ENCODE measurements around the gene MYZAP. TPM values are rescaled to one million over a fixed set of nuclear protein-coding genes. Genes with fewer than 3 reads are reported as not detected.

Gene MYZAP
- total and polyA plus RNA-seq, 2 of the 8 experiments (the other 6 are each of a cell fraction or from before 2014, with no cell fraction given), result 0.41 to 0.65 TPM

DNA sequence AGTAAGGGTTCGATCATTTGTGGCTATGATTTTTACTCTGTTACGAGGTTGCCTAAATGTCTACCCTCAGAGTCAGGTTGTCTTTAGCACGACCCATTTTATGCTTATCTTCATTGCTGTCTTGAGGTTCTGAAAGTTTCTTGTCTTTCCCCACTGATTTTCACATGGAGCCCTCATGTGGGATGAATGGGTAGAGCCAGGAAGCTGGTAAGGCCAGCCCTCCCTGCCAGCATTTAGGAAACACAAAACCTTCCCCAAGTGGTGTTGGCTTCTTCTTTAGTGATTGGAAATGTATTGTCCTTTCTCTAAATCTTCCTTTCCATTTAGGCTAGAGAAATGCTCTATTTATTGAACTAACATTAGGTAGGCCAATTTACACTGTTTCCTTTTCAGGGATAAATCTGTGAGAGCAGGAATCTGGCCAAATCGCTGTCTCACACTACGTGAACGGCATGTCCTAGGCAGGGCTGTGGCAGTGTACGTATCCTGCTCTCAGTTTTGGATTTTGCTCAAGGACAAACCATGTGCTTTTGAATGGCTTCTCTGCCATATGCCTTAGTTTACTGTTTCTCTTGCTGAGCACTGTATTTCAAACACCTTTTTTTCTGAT lies 43.7 kb downstream of the MYZAP start:
- H3K79me1 ChIP-seq (ENCODE audit: low read depth, low read length), result no peaks in the 10 kb centered on the region
- no peaks in the 10 kb centered on the region for H3K79me2 ChIP-seq (ENCODE audit: control insufficient read depth in 1 of 2, insufficient read depth in 2 of 2, low read length in 2 of 2)
- peaks cover 0 to 3% (median 0%) of the 10 kb centered on the region in 4 experiments; a peak in 1 of 7 replicates for H3K27me3 ChIP-seq (replicated peaks in 1 of 4; ENCODE audit: control insufficient read depth in 3 of 4, extremely low read depth in 1 of 4, insufficient read depth in 3 of 4, low read length in 3 of 4)
- H4K8ac ChIP-seq (ENCODE audit: extremely low read depth, insufficient read depth, low read length), result no peak overlapping the region
- no peak overlapping the region for H3K4ac ChIP-seq (replicated peaks; ENCODE audit: insufficient read length, low read depth, low read length)
- no peak overlapping the region for H2BK12ac ChIP-seq (ENCODE audit: low read depth, low read length)
- H4K5ac ChIP-seq (ENCODE audit: insufficient read length, low read depth, low read length), result no peak overlapping the region
- H3K23ac ChIP-seq (ENCODE audit: insufficient read length), result no peak overlapping the region
- TF ChIP-seq, protein P1, sequence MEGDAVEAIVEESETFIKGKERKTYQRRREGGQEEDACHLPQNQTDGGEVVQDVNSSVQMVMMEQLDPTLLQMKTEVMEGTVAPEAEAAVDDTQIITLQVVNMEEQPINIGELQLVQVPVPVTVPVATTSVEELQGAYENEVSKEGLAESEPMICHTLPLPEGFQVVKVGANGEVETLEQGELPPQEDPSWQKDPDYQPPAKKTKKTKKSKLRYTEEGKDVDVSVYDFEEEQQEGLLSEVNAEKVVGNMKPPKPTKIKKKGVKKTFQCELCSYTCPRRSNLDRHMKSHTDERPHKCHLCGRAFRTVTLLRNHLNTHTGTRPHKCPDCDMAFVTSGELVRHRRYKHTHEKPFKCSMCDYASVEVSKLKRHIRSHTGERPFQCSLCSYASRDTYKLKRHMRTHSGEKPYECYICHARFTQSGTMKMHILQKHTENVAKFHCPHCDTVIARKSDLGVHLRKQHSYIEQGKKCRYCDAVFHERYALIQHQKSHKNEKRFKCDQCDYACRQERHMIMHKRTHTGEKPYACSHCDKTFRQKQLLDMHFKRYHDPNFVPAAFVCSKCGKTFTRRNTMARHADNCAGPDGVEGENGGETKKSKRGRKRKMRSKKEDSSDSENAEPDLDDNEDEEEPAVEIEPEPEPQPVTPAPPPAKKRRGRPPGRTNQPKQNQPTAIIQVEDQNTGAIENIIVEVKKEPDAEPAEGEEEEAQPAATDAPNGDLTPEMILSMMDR (IDR thresholded peaks at IDR 0.05; ENCODE audit: control extremely low read depth in 1 of 3, insufficient read depth in 1 of 3, low read depth in 1 of 3, low read length in 3 of 3), result peak; percentile 2 to 41 (median 36); a peak in 3 of 4 replicates
- peak; percentile 40 to 53 for TF ChIP-seq RAD21 (IDR thresholded peaks at IDR 0.05 in 1 of 2, conservative IDR thresholded peaks at IDR 0.05 in 1 of 2; ENCODE audit: low read depth in 2 of 2, low read length in 2 of 2)
- TF ChIP-seq HDAC6 (IDR thresholded peaks at IDR 0.05; ENCODE audit: low read depth, low read length), result no peak
- H3K56ac ChIP-seq (replicated peaks; ENCODE audit: insufficient read length, low read depth, low read length), result no peak overlapping the region
- H3K18ac ChIP-seq (ENCODE audit: extremely low read depth, low read length), result no peak overlapping the region
- H4K20me1 ChIP-seq (replicated peaks in 1 of 2; ENCODE audit: control insufficient read depth in 1 of 2, insufficient read depth in 2 of 2, low read length in 2 of 2), result peaks cover 0 to 2% of the 10 kb centered on the region in 2 experiments
- H3K4me3 ChIP-seq (ENCODE audit: extremely low read depth in 1 of 4, insufficient read depth in 2 of 4, low read depth in 3 of 4, low read length in 4 of 4), result no peak overlapping the region
- POLR2A ChIA-PET (ENCODE audit: partially characterized antibody), result interaction anchor here (0.9 kb wide), 1 partner anchor 82 kb away, joined by 3 read pairs; no protein-coding TSS in a partner anchor
- no peak overlapping the region for H2BK5ac ChIP-seq (ENCODE audit: low read depth, low read length)
- no peak overlapping the region for H3K14ac ChIP-seq (ENCODE audit: insufficient read length)
- H3K9me3 ChIP-seq (ENCODE audit: insufficient read depth in 2 of 2, low read depth in 1 of 2, low read length in 1 of 2), result no peaks in the 10 kb centered on the region
- DNase-seq (ENCODE audit: low read depth in 1 of 2, low spot score in 2 of 2), result no peak
- no peak overlapping the region for H3K4me2 ChIP-seq (ENCODE audit: insufficient read depth in 1 of 2, low read depth in 2 of 2, low read length in 2 of 2)
- FAIRE-seq, result peak; percentile 70
- H3K36me3 ChIP-seq (ENCODE audit: control insufficient read depth in 2 of 4, insufficient read depth in 4 of 4, low read length in 3 of 4), result no peaks in the 10 kb centered on the region
- no peak overlapping the region for H4K91ac ChIP-seq (replicated peaks; ENCODE audit: insufficient read length, low read length)
- H2AK5ac ChIP-seq (ENCODE audit: low read depth, low read length), result no peak overlapping the region
- H3K27ac ChIP-seq (ENCODE audit: low read depth, low read length), result no peak overlapping the region
- no peaks in the 10 kb centered on the region for H3K4me1 ChIP-seq (replicated peaks in 1 of 4; ENCODE audit: control insufficient read depth in 3 of 4, insufficient read depth in 4 of 4, low read length in 3 of 4)
- no peak overlapping the region for H2BK120ac ChIP-seq (replicated peaks; ENCODE audit: low read depth, low read length)
- no peak overlapping the region for H3K9ac ChIP-seq (replicated peaks in 1 of 4; ENCODE audit: extremely low read depth in 1 of 4, low read depth in 3 of 4, low read length in 3 of 4)
- H2BK15ac ChIP-seq (ENCODE audit: low read length), result no peak overlapping the region
- 0 out of 2 replicates have a peak overlapping the region, but pooled peaks have one; percentile 69 for H2AFZ ChIP-seq (ENCODE audit: low read length)
- no peak overlapping the region for H2BK20ac ChIP-seq (ENCODE audit: low read length)
- WGBS, 2 experiments (ENCODE audit: extremely low coverage in 1 of 2, insufficient coverage in 1 of 2, insufficient read length in 1 of 2, insufficient replicate concordance in 2 of 2, low coverage in 1 of 2, low lambda C conversion rate in 2 of 2, missing lambda C conversion rate in 1 of 2), result 80% methylated on average over 7 of the region's 7 CpGs; no CpG with 5 or more reads in 1 of the 2 experiments
- no peaks in the 10 kb centered on the region for H3K23me2 ChIP-seq (ENCODE audit: low read depth, low read length)
- CTCF ChIA-PET (ENCODE audit: partially characterized antibody), result interaction anchor here (0.6 to 5.7 kb wide), 5 partner anchors 8 to 104 kb away, joined by 3 to 25 read pairs (median 3); no protein-coding TSS in a partner anchor

All from H1 (cell line).